HepG2 (cell line): ENCODE results near the gene FBXO48. TPM values are rescaled to one million over a fixed set of nuclear protein-coding genes. Genes with fewer than 3 reads are reported as not detected.

ENCODE experiments used
- HNF4G ChIP-seq, 2 experiments: sonication (generic) in 1 of 2; formaldehyde crosslinking in 1 of 2; IDR thresholded peaks; 2 replicates each; pipeline versions ENCODE4 v1.4.0 to v1.6.1; 2011 to 2020; ENCODE audit warnings: borderline replicate concordance in 2 of 2, low read depth in 2 of 2, mild to moderate bottlenecking in 2 of 2, low read length in 1 of 2, missing genetic modification reagents in 1 of 2, moderate library complexity in 1 of 2
- HNRNPK ChIP-seq: fragments of 200-400 bp; formaldehyde crosslinking; IDR thresholded peaks from 2 replicates; pipeline ENCODE4 v1.6.1; 2018; ENCODE audit warnings: low read length, low read depth, moderate library complexity, mild to moderate bottlenecking; ENCODE audit not compliant: poor library complexity, severe bottlenecking
- HOXA9 ChIP-seq: sonication (generic); formaldehyde crosslinking; IDR thresholded peaks from 2 replicates; pipeline ENCODE4 v1.8.1; 2022; ENCODE audit warnings: missing genetic modification reagents, mild to moderate bottlenecking, moderate library complexity, borderline replicate concordance
- MED8 ChIP-seq: sonication (generic); formaldehyde crosslinking; IDR thresholded peaks from 2 replicates; pipeline ENCODE4 v1.8.1; 2023; ENCODE audit warnings: mild to moderate bottlenecking, missing genetic modification reagents; ENCODE audit not compliant: insufficient replicate concordance
- MTA3 ChIP-seq: sonication (generic); formaldehyde crosslinking; IDR thresholded peaks from 2 replicates; pipeline ENCODE4 v1.4.0; 2020; ENCODE audit warnings: missing genetic modification reagents
- NR2C2 ChIP-seq: sonication (generic); formaldehyde crosslinking; IDR thresholded peaks from 2 replicates; pipeline ENCODE4 v1.4.0; 2020; ENCODE audit warnings: missing genetic modification reagents, mild to moderate bottlenecking, moderate library complexity, borderline replicate concordance
- PAF1 ChIP-seq: IDR thresholded peaks from 2 replicates; pipeline ENCODE4 v1.6.1; 2016; ENCODE audit warnings: missing genetic modification reagents, missing compliant biosample characterization
- STAG1 ChIP-seq: sonication (generic); formaldehyde crosslinking; IDR thresholded peaks from 2 replicates; pipeline ENCODE4 v1.4.0; 2020; ENCODE audit warnings: missing genetic modification reagents
- TARDBP ChIP-seq: sonication (generic); formaldehyde crosslinking; IDR thresholded peaks from 2 replicates; pipeline ENCODE4 v1.8.0; 2022; ENCODE audit warnings: mild to moderate bottlenecking, missing genetic modification reagents
- ZBTB3 ChIP-seq: sonication (generic); formaldehyde crosslinking; IDR thresholded peaks from 2 replicates; pipeline ENCODE4 v1.4.0; 2020; ENCODE audit warnings: low read depth, mild to moderate bottlenecking, moderate library complexity, missing genetic modification reagents, borderline replicate concordance
- ZFP1 ChIP-seq: IDR thresholded peaks from 2 replicates; pipeline ENCODE4 v1.6.1; 2016
- ZKSCAN1 ChIP-seq: fragments of 150-350 bp; IDR thresholded peaks from 2 replicates; pipeline ENCODE4 v1.6.1; 2014; ENCODE audit warnings: low read length
- ZNF205 ChIP-seq: IDR thresholded peaks from 2 replicates; pipeline ENCODE4 v1.6.1; 2018; ENCODE audit warnings: missing biosample characterization, missing genetic modification reagents
- ZNF251 ChIP-seq: sonication (generic); formaldehyde crosslinking; IDR thresholded peaks from 2 replicates; pipeline ENCODE4 v1.9.0; 2021; ENCODE audit warnings: mild to moderate bottlenecking, missing genetic modification reagents
- ZNF317 ChIP-seq: sonication (generic); formaldehyde crosslinking; IDR thresholded peaks from 2 replicates; pipeline ENCODE4 v1.5.0; 2020; ENCODE audit warnings: mild to moderate bottlenecking, missing genetic modification reagents
- ZNF343 ChIP-seq: sonication (generic); formaldehyde crosslinking; IDR thresholded peaks from 2 replicates; pipeline ENCODE4 v1.4.0; 2020; ENCODE audit warnings: mild to moderate bottlenecking, missing genetic modification reagents
- ZNF44 ChIP-seq: sonication (generic); formaldehyde crosslinking; IDR thresholded peaks from 2 replicates; pipeline ENCODE4 v1.5.1; 2020; ENCODE audit warnings: mild to moderate bottlenecking, missing genetic modification reagents
- ZNF766 ChIP-seq: sonication (generic); formaldehyde crosslinking; IDR thresholded peaks from 2 replicates; pipeline ENCODE4 v1.5.0; 2020; ENCODE audit warnings: missing genetic modification reagents, borderline replicate concordance
- ZNF772 ChIP-seq: sonication (generic); formaldehyde crosslinking; IDR thresholded peaks from 2 replicates; pipeline ENCODE4 v1.5.0; 2020; ENCODE audit warnings: mild to moderate bottlenecking, missing genetic modification reagents
- ZNF775 ChIP-seq: sonication (generic); formaldehyde crosslinking; IDR thresholded peaks from 2 replicates; pipeline ENCODE4 v1.4.0; 2020; ENCODE audit warnings: missing genetic modification reagents, mild to moderate bottlenecking, moderate library complexity, borderline replicate concordance
- ZNF781 ChIP-seq: sonication (generic); formaldehyde crosslinking; IDR thresholded peaks from 2 replicates; pipeline ENCODE4 v1.5.1; 2020; ENCODE audit warnings: borderline replicate concordance, mild to moderate bottlenecking, missing genetic modification reagents; ENCODE audit errors: not compliant biosample characterization
- ZNF782 ChIP-seq: sonication (generic); formaldehyde crosslinking; IDR thresholded peaks from 2 replicates; pipeline ENCODE4 v1.4.0; 2020; ENCODE audit warnings: missing genetic modification reagents, mild to moderate bottlenecking, borderline replicate concordance
- polyA plus RNA-seq, 8 experiments: library from polyadenylated mRNA; depleted of rRNA in 3 of 8; stranded (reverse) in 7 of 8; unstranded in 1 of 8; fragments of >200 nt; fragmentation: Illumina TruSeq in 4 of 8; extraction: Trizol in 4 of 8; gene quantifications; 2 replicates each; pipeline versions ENCODE4 v1.2.1 to v1.2.3, GENCODE V29; 2011 to 2016; ENCODE audit warnings: low read depth in 4 of 8, missing spikeins in 1 of 8, mixed read lengths in 1 of 8; ENCODE audit not compliant: insufficient read depth in 1 of 8
- total RNA-seq, 5 experiments: library from RNA; depleted of rRNA; stranded (reverse); fragments of >200 nt; fragmentation: Illumina TruSeq; extraction: Trizol; gene quantifications; 2 replicates each; pipeline ENCODE4 v1.2.3, GENCODE V29; 2016; ENCODE audit warnings: low read depth in 1 of 5
- TF ChIP-seq, protein P1 (sequence below): sonication (generic); formaldehyde crosslinking; IDR thresholded peaks from 2 replicates; pipeline ENCODE4 v1.4.0; 2020; ENCODE audit warnings: missing genetic modification reagents

Gene FBXO48
- total and polyA plus RNA-seq, 2 of the 13 experiments (the other 11 are each of a cell fraction or from before 2014, with no cell fraction given) = 0.42 to 1.1 TPM

GRCh38 chr2:68467077-68467960 is at the start of gene FBXO48, which contains the start of gene APLF (continued):
- TF ChIP-seq, protein P1, sequence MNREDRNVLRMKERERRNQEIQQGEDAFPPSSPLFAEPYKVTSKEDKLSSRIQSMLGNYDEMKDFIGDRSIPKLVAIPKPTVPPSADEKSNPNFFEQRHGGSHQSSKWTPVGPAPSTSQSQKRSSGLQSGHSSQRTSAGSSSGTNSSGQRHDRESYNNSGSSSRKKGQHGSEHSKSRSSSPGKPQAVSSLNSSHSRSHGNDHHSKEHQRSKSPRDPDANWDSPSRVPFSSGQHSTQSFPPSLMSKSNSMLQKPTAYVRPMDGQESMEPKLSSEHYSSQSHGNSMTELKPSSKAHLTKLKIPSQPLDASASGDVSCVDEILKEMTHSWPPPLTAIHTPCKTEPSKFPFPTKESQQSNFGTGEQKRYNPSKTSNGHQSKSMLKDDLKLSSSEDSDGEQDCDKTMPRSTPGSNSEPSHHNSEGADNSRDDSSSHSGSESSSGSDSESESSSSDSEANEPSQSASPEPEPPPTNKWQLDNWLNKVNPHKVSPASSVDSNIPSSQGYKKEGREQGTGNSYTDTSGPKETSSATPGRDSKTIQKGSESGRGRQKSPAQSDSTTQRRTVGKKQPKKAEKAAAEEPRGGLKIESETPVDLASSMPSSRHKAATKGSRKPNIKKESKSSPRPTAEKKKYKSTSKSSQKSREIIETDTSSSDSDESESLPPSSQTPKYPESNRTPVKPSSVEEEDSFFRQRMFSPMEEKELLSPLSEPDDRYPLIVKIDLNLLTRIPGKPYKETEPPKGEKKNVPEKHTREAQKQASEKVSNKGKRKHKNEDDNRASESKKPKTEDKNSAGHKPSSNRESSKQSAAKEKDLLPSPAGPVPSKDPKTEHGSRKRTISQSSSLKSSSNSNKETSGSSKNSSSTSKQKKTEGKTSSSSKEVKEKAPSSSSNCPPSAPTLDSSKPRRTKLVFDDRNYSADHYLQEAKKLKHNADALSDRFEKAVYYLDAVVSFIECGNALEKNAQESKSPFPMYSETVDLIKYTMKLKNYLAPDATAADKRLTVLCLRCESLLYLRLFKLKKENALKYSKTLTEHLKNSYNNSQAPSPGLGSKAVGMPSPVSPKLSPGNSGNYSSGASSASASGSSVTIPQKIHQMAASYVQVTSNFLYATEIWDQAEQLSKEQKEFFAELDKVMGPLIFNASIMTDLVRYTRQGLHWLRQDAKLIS (CRISPR knock-in tag) = no peak
- no peak for TF ChIP-seq STAG1 (CRISPR knock-in tag)
- 0 out of 2 replicates have a peak, but pooled peaks have one; percentile 9 for TF ChIP-seq ZNF343 (CRISPR knock-in tag)
- TF ChIP-seq ZFP1 (CRISPR knock-in tag) = no peak
- TF ChIP-seq MED8 = peak; percentile 61
- no peak for TF ChIP-seq ZNF251
- TF ChIP-seq TARDBP (CRISPR knock-in tag) = peak; percentile 78
- TF ChIP-seq PAF1 (CRISPR knock-in tag) = no peak
- TF ChIP-seq HOXA9 = no peak
- TF ChIP-seq HNRNPK = peak; percentile 61
- peak; percentile 43; the same call in 1 of the 2 replicates for TF ChIP-seq ZNF766 (CRISPR knock-in tag)
- TF ChIP-seq ZNF317 (CRISPR knock-in tag) = peak; percentile 82
- peak; percentile 86; the same call in 1 of the 2 replicates for TF ChIP-seq MTA3 (CRISPR knock-in tag)
- TF ChIP-seq HNF4G (IDR thresholded peaks at IDR 0.05; ENCODE audit: borderline replicate concordance, low read depth, low read length) = 0 out of 2 replicates have a peak, but pooled peaks have one; percentile 32
- TF ChIP-seq HNF4G (CRISPR knock-in tag; IDR thresholded peaks at IDR 0.05; ENCODE audit: borderline replicate concordance, low read depth) = peak; percentile 77
- TF ChIP-seq ZNF772 (CRISPR knock-in tag) = peak; percentile 40; the same call in 1 of the 2 replicates
- TF ChIP-seq ZBTB3 (CRISPR knock-in tag) = no peak; the same call in 1 of the 2 replicates
- peak; percentile 97 for TF ChIP-seq NR2C2 (CRISPR knock-in tag)
- no peak for TF ChIP-seq ZKSCAN1
- TF ChIP-seq ZNF44 (CRISPR knock-in tag) = no peak; the same call in 1 of the 2 replicates
- peak; percentile 86 for TF ChIP-seq ZNF781 (CRISPR knock-in tag)
- TF ChIP-seq ZNF205 (CRISPR knock-in tag) = peak; percentile 71
- peak; percentile 43 for TF ChIP-seq ZNF775
- TF ChIP-seq ZNF782 (CRISPR knock-in tag) = no peak; the same call in 1 of the 2 replicates
